Thyroid gland (tissue), 4 donors: ENCODE results near the gene DGCR8. TPM values are rescaled to one million over a fixed set of nuclear protein-coding genes. Genes with fewer than 3 reads are reported as not detected.

ENCODE experiments used
- DNase-seq, 2 donors: peaks; one replicate each; pipeline ENCODE4 v3.0.0-alpha.2; 2019
- H3K27ac ChIP-seq, 3 donors: fragments of 200-600 bp; sonication (generic); 1 replicate in 2 of 3; 2 replicates in 1 of 3; pipeline ENCODE4 v1.5.1; 2016 to 2019; ENCODE audit warnings: mild to moderate bottlenecking in 1 of 3, moderate library complexity in 1 of 3
- H3K27me3 ChIP-seq: fragments of 200-600 bp; sonication (generic); one replicate; pipeline ENCODE4 v1.5.1; 2019
- H3K36me3 ChIP-seq, 2 donors: fragments of 200-600 bp; sonication (generic); one replicate each; pipeline ENCODE4 v1.5.1; 2016 to 2019
- H3K4me1 ChIP-seq, 2 donors: fragments of 200-600 bp; sonication (generic); one replicate each; pipeline ENCODE4 v1.5.1; 2017 to 2019
- H3K4me3 ChIP-seq, 3 donors: fragments of 200-600 bp; sonication (generic); replicated peaks in 1 of 3; 1 replicate in 2 of 3; 2 replicates in 1 of 3; pipeline ENCODE4 v1.5.1; 2016; ENCODE audit warnings: mild to moderate bottlenecking in 1 of 3
- H3K9me3 ChIP-seq: fragments of 200-600 bp; sonication (generic); one replicate; pipeline ENCODE4 v1.5.1; 2017
- CTCF ChIP-seq, 6 experiments: fragments of 200-600 bp in 3 of 6; fragments of 450-650 bp in 3 of 6; sonication (generic) in 3 of 6; IDR thresholded peaks; one replicate each; pipeline ENCODE4 v1.5.1; 2016 to 2019; ENCODE audit warnings: antibody characterized with exemption in 6 of 6, mild to moderate bottlenecking in 2 of 6, inconsistent platforms in 1 of 6, moderate library complexity in 1 of 6
- POLR2A ChIP-seq, 2 donors: fragments of 450-650 bp; IDR thresholded peaks; one replicate each; pipeline ENCODE4 v1.6.1; 2017; ENCODE audit warnings: antibody characterized with exemption in 2 of 2, mild to moderate bottlenecking in 2 of 2, moderate library complexity in 1 of 2
- WGBS, 2 donors: methylation state at CpG; one replicate each; pipeline ENCODE4 v1.1.5; 2017; 5-methylcytosine and 5-hydroxymethylcytosine counted together
- intact Hi-C: fragments of 100-400 bp; cut with DNase I; formaldehyde crosslinking; loops from one replicate; pipeline ENCODE4 v1.15.1; 2023
- total RNA-seq, 4 donors: library from RNA; depleted of rRNA; stranded (reverse); fragments of >200 nt; gene quantifications; one replicate each; pipeline ENCODE4 v1.2.3, GENCODE V29; 2016

DGCR8 gene
- total RNA-seq, 4 donors from 2014 or later = 28.9 to 48.8 (median 31.5) TPM

DNA sequence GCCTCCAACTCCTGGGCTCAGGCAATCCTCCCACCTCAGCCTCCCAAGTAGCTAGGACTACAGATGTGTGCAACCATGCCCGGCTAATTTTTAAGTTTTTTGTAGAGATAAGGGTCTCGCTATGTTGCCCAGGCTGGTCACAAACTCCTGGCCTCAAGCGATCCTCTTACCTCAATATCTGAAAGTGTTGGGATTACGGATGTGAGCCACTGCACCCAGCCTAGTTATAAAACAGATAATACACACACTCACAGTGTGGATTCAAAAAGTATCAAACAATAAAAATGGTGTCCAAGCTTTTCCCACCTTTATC, 71.2 kb downstream of the DGCR8 start:
- intact Hi-C loops = no loop called here
- Histone ChIP-seq H3K27ac (no peak overlapping the region), H3K36me3 (no peaks in the 10 kb centered on the region), H3K27me3 (no peaks in the 10 kb centered on the region), H3K4me3 (no peak overlapping the region), H3K4me1 (no peaks in the 10 kb centered on the region), H3K9me3 (no peaks in the 10 kb centered on the region)
- TF ChIP-seq CTCF (IDR thresholded peaks at IDR 0.05) (no peak), POLR2A (IDR thresholded peaks at IDR 0.05) (no peak)
- WGBS, 2 donors = 86 to 96% methylated on average over 4 of the region's 4 CpGs
- no peak for DNase-seq

- H3K27me3 ChIP-seq = no peaks in the 10 kb centered on the region
- no peak overlapping the region for H3K27ac ChIP-seq
- H3K9me3 ChIP-seq = no peaks in the 10 kb centered on the region
- no peak for DNase-seq
- no peak for TF ChIP-seq CTCF (IDR thresholded peaks at IDR 0.05)
- no peaks in the 10 kb centered on the region for H3K36me3 ChIP-seq
- intact Hi-C loops = no loop called here
- WGBS, 2 donors = 57% methylated on average over 5 of the region's 14 CpGs; no CpG with 5 or more reads in 1 of the 2 donors
- no peak overlapping the region for H3K4me3 ChIP-seq
- H3K4me1 ChIP-seq = peaks cover 0 to 4% of the 10 kb centered on the region in 2 donors
Observed at GRCh38 chr22:20152464-20152890, 72.4 kb downstream of the DGCR8 start.

DNA sequence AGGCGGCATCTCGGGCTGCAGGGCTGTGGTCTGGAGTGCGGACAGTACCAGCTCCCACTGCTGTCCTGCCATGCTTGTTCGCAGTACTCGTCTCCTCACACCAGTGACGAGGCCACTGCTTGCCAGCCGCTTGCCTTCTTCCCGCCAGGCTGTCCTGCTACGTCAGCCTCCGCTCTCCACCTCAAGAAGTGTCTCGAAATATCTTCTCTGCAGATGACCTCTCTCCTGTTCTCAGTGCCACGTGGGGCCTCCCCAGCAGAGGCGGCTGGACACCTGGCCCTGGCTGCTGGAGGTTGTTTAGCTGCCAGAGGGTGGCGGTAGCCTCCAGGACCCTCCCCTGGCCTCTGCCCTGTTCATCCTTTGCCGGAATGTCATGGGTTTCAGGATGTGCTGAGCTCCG, 73.9 kb downstream of the DGCR8 start:
- Histone ChIP-seq H3K4me1 (peaks cover 0 to 4% of the 10 kb centered on the region in 2 donors), H3K4me3 (no peak overlapping the region), H3K27me3 (no peaks in the 10 kb centered on the region), H3K27ac (no peak overlapping the region), H3K9me3 (no peaks in the 10 kb centered on the region), H3K36me3 (no peaks in the 10 kb centered on the region)
- WGBS, 2 donors = 47 to 57% methylated on average over 15 to 16 of the region's 16 CpGs
- intact Hi-C loops = no loop called here
- TF ChIP-seq POLR2A (IDR thresholded peaks at IDR 0.05) (no peak), CTCF (IDR thresholded peaks at IDR 0.05) (no peak)
- no peak for DNase-seq

GRCh38 chr22:20154602-20155187, 74.7 kb downstream of the DGCR8 start:
- no peaks in the 10 kb centered on the region for H3K27me3 ChIP-seq
- no peak for DNase-seq
- 48 to 55% methylated on average over 7 to 11 of the region's 14 CpGs for WGBS, 2 donors
- peaks cover 0 to 4% of the 10 kb centered on the region in 2 donors for H3K4me1 ChIP-seq
- no peaks in the 10 kb centered on the region for H3K9me3 ChIP-seq
- no peak overlapping the region for H3K4me3 ChIP-seq
- no peak overlapping the region for H3K27ac ChIP-seq
- TF ChIP-seq POLR2A (IDR thresholded peaks at IDR 0.05) (no peak), CTCF (IDR thresholded peaks at IDR 0.05) (no peak)
- intact Hi-C loops = loop anchor here (5.0 kb wide), 1 partner anchor 113 kb away; the partner anchor contains the start of gene RTN4R
- no peaks in the 10 kb centered on the region for H3K36me3 ChIP-seq

GRCh38 chr22:20155330-20156041, 75.4 kb downstream of the DGCR8 start:
- Histone ChIP-seq H3K9me3 (no peaks in the 10 kb centered on the region), H3K4me3 (no peak overlapping the region)
- WGBS, 2 donors = 72 to 76% methylated on average over 10 to 25 of the region's 30 CpGs

More at GRCh38 chr22:20155330-20156041, 75.4 kb downstream of the DGCR8 start:
- intact Hi-C loops = loop anchor here (2.0 to 5.0 kb wide), 2 partner anchors 112 to 129 kb away; partner anchors contain the start of gene RTN4R
- TF ChIP-seq CTCF (IDR thresholded peaks at IDR 0.05) = no peak
- TF ChIP-seq POLR2A (IDR thresholded peaks at IDR 0.05) = no peak
- Histone ChIP-seq H3K36me3 (no peaks in the 10 kb centered on the region), H3K4me1 (peaks cover 0 to 4% of the 10 kb centered on the region in 2 donors), H3K27me3 (no peaks in the 10 kb centered on the region), H3K27ac (no peak overlapping the region)
- DNase-seq = no peak
